ENCODE data around the gene ZNF28. TPM values are rescaled to one million over a fixed set of nuclear protein-coding genes. Genes with fewer than 3 reads are reported as not detected.
"Not testable (repeated sequence)": the region's sequence is repeated elsewhere in the genome, so short reads cannot be mapped to it uniquely, and the experiment has no call there.

ZNF28 gene
- 17.0 TPM for polyA plus RNA-seq (2013, experiment 1 of 4)
- 18.7 TPM for polyA plus RNA-seq (2013, experiment 2 of 4)
- polyA plus RNA-seq (2013, experiment 3 of 4) = 16.2 TPM
- 13.9 TPM for polyA plus RNA-seq (2013, experiment 4 of 4)

DNA sequence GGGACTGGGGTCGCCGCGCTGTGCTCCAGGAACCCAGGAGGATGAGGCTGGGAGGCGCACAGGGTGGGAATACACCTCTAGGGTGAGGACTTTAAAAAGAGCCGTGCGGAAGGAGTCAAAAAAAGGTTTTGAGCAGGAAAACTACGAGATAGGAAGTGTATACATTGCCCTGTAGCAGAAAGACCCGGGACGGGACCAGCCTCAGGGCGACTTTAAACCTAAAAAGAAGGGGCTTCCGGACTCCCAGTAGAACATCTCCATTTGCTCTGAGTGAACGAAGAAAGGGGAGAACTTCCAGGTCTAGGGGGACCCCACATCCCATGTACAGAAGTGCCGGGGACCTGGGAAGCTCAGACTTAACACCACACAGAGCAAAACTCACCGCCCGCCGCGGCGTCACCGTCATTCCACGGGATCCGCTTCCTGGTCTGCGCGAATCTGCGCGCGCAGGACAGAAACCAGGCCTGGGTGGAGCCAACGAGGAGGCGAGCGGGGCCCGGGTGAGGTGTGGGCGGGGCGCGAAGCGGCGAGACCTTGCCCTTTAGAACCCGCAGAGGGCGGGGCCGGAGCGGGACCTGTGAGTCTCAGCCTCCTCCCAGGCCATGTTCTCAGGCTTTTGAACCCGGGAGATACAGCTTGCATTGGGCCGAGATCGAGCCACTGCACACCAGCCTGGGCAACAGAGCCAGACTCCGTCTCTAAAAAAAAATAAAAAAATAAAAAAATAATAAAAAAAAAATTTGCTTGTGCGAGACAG is at the start of gene ZNF28:
Gene ZNF28 (minus strand): TSS at position 430 of the 757 bp plus-strand sequence. CDS start 3,675 bp downstream, outside the sequence.
- H3K27ac ChIP-seq (ENCODE audit: insufficient read depth, low read depth, low read length, poor library complexity, severe bottlenecking); H3K27me3 ChIP-seq (ENCODE audit: control insufficient read depth, insufficient read depth, low read length, poor library complexity, severe bottlenecking); H3K9me3 ChIP-seq (ENCODE audit: control insufficient read depth, low read length); H3K4me1 ChIP-seq (ENCODE audit: control insufficient read depth, insufficient read depth, low read length); H3K36me3 ChIP-seq (ENCODE audit: control insufficient read depth, insufficient read depth, low read length): not testable (repeated sequence)
- H3K4me3 ChIP-seq (ENCODE audit: insufficient read depth, low read depth, low read length) = peak within 1 kb of the TSS; percentile 57
- WGBS, 2 experiments = 5 to 8% methylated on average over 28 to 34 of the region's 44 CpGs

DNA sequence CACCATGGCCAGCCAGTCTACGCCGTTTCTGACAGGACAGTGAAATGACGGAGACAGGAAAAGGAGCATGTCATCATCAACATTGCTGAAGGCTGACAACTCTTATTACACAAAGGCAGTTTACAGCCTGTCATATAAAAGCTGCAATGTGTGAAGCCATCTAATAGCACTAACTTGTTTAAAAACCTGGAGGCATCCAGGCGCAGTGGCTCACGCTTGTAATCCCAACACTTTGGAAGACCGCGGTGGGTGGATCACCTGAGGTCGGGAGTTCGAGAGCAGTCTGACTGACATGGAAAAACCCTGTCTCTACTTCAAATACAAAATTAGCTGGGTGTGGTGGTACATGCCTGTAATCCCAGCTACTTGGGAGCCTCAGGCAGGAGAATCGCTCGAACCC is 46.6 kb upstream of the ZNF28 start:
- not testable (repeated sequence) for H3K27ac ChIP-seq (ENCODE audit: insufficient read depth, low read depth, low read length, poor library complexity, severe bottlenecking); H3K36me3 ChIP-seq (ENCODE audit: control insufficient read depth, insufficient read depth, low read length); H3K9me3 ChIP-seq (ENCODE audit: control insufficient read depth, low read length); H3K4me1 ChIP-seq (ENCODE audit: control insufficient read depth, insufficient read depth, low read length); H3K4me3 ChIP-seq (ENCODE audit: insufficient read depth, low read depth, low read length); H3K27me3 ChIP-seq (ENCODE audit: control insufficient read depth, insufficient read depth, low read length, poor library complexity, severe bottlenecking)
- WGBS, 2 experiments = 93 to 95% methylated on average over 11 of the region's 11 CpGs

DNA sequence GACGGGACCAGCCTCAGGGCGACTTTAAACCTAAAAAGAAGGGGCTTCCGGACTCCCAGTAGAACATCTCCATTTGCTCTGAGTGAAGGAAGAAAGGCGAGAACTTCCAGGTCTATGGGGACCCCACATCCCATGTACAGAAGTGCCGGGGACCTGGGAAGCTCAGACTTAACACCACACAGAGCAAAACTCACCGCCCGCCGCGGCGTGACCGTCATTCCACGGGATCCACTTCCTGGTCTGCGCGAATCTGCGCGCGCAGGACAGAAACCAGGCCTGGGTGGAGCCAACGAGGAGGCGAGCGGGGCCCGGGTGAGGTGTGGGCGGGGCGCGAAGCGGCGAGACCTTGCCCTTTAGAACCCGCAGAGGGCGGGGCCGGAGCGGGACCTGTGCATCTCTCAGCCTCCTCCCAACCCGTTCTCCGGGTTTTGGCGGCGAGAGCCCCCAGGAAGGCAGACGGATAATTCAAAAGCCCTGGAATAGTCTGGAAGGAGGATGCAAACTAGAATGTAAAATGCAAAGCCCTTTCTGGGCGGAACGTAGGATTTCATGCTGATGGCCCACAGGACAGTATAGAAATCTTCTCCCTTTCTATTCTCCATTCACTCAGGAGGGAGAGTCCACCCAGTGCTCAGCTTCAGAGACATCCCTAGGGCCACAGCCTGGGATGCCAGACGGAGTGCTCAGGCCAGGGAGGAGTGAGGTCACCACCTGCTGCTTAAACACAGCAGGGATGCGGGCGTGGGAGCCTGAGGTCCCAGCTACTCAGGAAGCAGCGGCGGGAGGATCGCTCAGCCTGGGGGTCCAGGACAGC is 36.2 kb upstream of the ZNF28 start, which contains the start of gene ZNF468:
Gene ZNF468 (minus strand): TSS at position 242 of the 814 bp plus-strand sequence. CDS start 3,347 bp downstream, outside the sequence.
- not testable (repeated sequence) for H3K9me3 ChIP-seq (ENCODE audit: control insufficient read depth, low read length); H3K4me1 ChIP-seq (ENCODE audit: control insufficient read depth, insufficient read depth, low read length); H3K27me3 ChIP-seq (ENCODE audit: control insufficient read depth, insufficient read depth, low read length, poor library complexity, severe bottlenecking); H3K36me3 ChIP-seq (ENCODE audit: control insufficient read depth, insufficient read depth, low read length); H3K27ac ChIP-seq (ENCODE audit: insufficient read depth, low read depth, low read length, poor library complexity, severe bottlenecking)
- H3K4me3 ChIP-seq (ENCODE audit: insufficient read depth, low read depth, low read length) = peak within 1 kb of the TSS; percentile 66
- WGBS, 2 experiments = 5 to 7% methylated on average over 38 to 43 of the region's 43 CpGs

DNA sequence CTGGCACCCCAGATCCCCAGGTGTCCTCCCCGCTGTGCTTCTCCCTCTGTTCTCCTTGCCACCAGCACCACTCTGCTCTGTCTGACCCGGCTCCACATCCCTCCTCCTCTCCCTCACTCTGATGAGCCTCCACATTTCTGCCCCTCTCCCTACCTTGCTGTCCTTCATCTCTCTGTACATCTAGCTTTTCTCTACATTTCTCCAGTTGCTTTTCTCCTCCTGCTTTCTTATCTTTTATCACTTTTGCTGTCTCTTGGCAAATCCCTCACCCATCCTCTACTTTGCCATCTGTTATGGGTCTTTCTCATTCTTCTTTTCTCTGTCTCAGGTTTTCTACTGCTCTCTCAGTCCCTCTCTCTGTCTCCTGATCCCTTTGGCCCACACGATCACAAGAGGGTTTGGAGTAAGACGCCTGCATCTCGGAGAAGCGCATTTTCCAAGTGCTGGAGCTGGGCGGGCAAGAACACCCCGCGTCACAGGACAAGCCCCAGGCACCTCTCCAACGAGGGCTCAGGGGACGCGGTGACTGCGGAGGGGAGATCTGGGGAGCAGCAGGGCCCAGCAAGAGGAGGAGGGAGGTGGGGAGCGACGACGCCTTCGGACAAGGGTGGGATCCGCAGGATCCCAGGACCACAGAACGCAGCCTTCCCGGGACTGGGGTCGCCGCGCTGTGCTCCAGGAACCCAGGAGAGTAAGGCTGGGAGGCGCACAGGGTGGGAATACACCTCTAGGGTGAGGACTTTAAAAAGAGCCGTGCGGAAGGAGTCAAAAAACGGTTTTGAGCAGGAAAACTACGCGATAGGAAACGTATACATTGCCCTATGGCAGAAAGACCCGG is 35.3 kb upstream of the ZNF28 start:
- H3K4me3 ChIP-seq (ENCODE audit: insufficient read depth, low read depth, low read length) = peak overlapping the region; percentile 66
- not testable (repeated sequence) for H3K36me3 ChIP-seq (ENCODE audit: control insufficient read depth, insufficient read depth, low read length); H3K9me3 ChIP-seq (ENCODE audit: control insufficient read depth, low read length); H3K27ac ChIP-seq (ENCODE audit: insufficient read depth, low read depth, low read length, poor library complexity, severe bottlenecking); H3K4me1 ChIP-seq (ENCODE audit: control insufficient read depth, insufficient read depth, low read length); H3K27me3 ChIP-seq (ENCODE audit: control insufficient read depth, insufficient read depth, low read length, poor library complexity, severe bottlenecking)
- 3% methylated on average over 27 to 30 of the region's 31 CpGs for WGBS, 2 experiments

DNA sequence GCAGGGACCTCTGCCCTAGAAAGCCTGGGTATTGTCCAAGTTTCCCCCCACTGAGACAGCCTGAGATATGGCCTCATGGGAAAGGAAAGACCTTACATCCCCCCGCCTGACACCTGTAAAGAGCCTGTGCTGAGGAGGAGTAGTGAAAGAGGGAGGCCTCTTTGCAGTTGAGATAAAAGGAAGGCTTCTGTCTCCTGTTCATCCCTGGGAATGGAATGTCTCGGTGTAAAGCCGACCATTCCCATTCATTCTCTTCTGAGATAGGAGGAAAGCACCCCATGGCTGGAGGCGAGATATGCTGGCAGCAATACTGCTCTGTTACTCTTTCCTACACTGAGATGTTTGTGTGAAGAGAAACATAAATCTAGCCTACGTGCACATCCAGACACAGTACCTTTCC is 25.9 kb upstream of the ZNF28 start:
- not testable (repeated sequence) for H3K4me1 ChIP-seq (ENCODE audit: control insufficient read depth, insufficient read depth, low read length); H3K4me3 ChIP-seq (ENCODE audit: insufficient read depth, low read depth, low read length); H3K9me3 ChIP-seq (ENCODE audit: control insufficient read depth, low read length); H3K27me3 ChIP-seq (ENCODE audit: control insufficient read depth, insufficient read depth, low read length, poor library complexity, severe bottlenecking); H3K27ac ChIP-seq (ENCODE audit: insufficient read depth, low read depth, low read length, poor library complexity, severe bottlenecking)
- peaks cover 24% of the 10 kb centered on the region for H3K36me3 ChIP-seq (ENCODE audit: control insufficient read depth, insufficient read depth, low read length)
- 66 to 70% methylated on average over 3 to 5 of the region's 5 CpGs for WGBS, 2 experiments

DNA sequence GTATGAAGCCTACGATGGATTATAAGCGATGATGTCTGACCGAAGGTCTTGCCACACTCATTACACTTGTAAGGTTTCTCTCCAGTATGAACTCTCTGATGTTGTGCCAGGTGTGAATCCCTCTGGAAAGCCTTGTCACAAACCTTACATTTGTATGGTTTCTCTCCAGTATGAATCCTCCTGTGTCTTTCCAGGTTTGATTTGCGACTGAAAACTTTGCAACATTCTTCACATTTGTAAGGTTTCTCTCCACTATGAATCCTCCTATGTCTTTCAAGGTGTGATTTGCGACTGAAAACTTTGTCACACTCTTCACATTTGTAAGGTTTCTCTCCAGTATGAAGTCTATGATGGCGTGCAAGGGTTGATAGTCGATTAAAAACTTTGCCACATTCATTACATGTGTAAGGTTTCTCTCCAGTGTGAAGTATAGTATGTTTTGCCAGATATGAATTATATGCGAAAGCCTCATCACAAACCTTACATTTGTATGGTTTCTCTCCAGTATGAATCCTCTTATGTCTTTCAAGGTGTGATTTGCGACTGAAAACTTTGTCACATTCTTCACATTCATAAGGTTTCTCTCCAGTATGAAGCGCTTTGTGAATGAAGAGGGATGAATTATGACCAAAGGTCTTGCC is 19.5 kb upstream of the ZNF28 start:
- peaks cover 60% of the 10 kb centered on the region for H3K36me3 ChIP-seq (ENCODE audit: control insufficient read depth, insufficient read depth, low read length)
- 86 to 95% methylated on average over 7 to 10 of the region's 10 CpGs for WGBS, 2 experiments

DNA sequence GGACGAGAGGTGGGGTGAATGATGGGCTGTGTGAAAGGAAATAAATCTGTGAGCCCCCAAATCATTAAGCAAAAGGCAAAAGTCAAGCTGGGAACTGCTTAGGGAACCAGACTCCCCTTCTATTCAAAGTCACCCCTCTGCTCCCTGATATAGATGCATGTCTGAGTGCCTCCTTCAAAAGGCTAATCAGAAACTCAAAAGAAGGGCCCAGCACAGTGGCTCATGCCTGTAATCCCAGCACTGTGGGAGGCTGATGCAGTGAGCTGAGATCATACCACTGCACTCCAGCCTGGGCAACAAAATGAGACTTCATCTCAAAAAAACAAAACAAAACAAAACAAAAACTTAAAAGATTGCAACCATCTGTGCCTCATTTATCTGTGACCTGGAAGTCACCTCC is 12.9 kb upstream of the ZNF28 start:
- not testable (repeated sequence) for H3K27ac ChIP-seq (ENCODE audit: insufficient read depth, low read depth, low read length, poor library complexity, severe bottlenecking); H3K9me3 ChIP-seq (ENCODE audit: control insufficient read depth, low read length); H3K27me3 ChIP-seq (ENCODE audit: control insufficient read depth, insufficient read depth, low read length, poor library complexity, severe bottlenecking); H3K4me1 ChIP-seq (ENCODE audit: control insufficient read depth, insufficient read depth, low read length); H3K36me3 ChIP-seq (ENCODE audit: control insufficient read depth, insufficient read depth, low read length); H3K4me3 ChIP-seq (ENCODE audit: insufficient read depth, low read depth, low read length)
- 80 to 84% methylated on average over 1 of the region's 1 CpG for WGBS, 2 experiments

More for the DNA sequence above, 19.5 kb upstream of the ZNF28 start:
- H3K27ac ChIP-seq (ENCODE audit: insufficient read depth, low read depth, low read length, poor library complexity, severe bottlenecking); H3K4me3 ChIP-seq (ENCODE audit: insufficient read depth, low read depth, low read length); H3K4me1 ChIP-seq (ENCODE audit: control insufficient read depth, insufficient read depth, low read length); H3K27me3 ChIP-seq (ENCODE audit: control insufficient read depth, insufficient read depth, low read length, poor library complexity, severe bottlenecking); H3K9me3 ChIP-seq (ENCODE audit: control insufficient read depth, low read length): not testable (repeated sequence)

DNA sequence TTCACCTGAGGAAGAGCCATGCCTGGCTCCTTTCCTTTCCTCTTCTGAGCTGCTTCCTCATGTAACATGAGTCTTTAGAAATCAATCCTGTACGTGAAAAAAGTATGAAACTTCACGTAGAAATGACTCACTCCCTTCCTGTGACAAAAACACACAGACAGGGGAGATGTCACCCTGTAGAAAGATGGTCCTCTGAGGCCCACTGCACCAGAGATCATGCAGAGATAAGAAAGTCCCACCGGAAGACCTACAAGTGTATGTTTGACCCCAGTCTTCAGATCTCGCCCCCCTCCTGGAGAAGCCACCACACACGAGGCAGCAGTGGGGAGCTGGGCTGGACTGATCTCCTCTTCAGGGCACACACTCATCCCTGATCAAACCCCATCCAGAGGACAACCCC is 12.1 kb upstream of the ZNF28 start:
- H3K4me1 ChIP-seq (ENCODE audit: control insufficient read depth, insufficient read depth, low read length); H3K27me3 ChIP-seq (ENCODE audit: control insufficient read depth, insufficient read depth, low read length, poor library complexity, severe bottlenecking); H3K4me3 ChIP-seq (ENCODE audit: insufficient read depth, low read depth, low read length); H3K9me3 ChIP-seq (ENCODE audit: control insufficient read depth, low read length); H3K27ac ChIP-seq (ENCODE audit: insufficient read depth, low read depth, low read length, poor library complexity, severe bottlenecking); H3K36me3 ChIP-seq (ENCODE audit: control insufficient read depth, insufficient read depth, low read length): not testable (repeated sequence)
- WGBS, 2 experiments = 81% methylated on average over 5 of the region's 5 CpGs

DNA sequence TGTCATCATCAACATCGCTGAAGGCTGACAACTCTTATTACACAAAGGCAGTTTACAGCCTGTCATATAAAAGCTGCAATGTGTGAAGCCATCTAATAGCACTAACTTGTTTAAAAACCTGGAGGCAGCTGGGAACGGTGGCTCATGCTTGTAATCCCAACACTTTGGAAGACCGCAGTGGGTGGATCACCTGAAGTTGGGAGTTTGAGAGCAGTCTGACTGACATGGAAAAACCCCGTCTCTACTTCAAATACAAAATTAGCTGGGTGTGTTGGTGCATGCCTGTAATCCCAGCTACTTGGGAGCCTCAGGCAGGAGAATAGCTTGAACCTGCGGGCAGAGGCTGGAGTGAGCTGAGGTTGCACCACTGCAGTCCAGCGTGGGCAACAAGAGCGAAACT is 8.4 kb upstream of the ZNF28 start:
- not testable (repeated sequence) for H3K36me3 ChIP-seq (ENCODE audit: control insufficient read depth, insufficient read depth, low read length); H3K4me3 ChIP-seq (ENCODE audit: insufficient read depth, low read depth, low read length); H3K27ac ChIP-seq (ENCODE audit: insufficient read depth, low read depth, low read length, poor library complexity, severe bottlenecking); H3K9me3 ChIP-seq (ENCODE audit: control insufficient read depth, low read length); H3K4me1 ChIP-seq (ENCODE audit: control insufficient read depth, insufficient read depth, low read length); H3K27me3 ChIP-seq (ENCODE audit: control insufficient read depth, insufficient read depth, low read length, poor library complexity, severe bottlenecking)
- 81 to 88% methylated on average over 7 of the region's 7 CpGs for WGBS, 2 experiments

All from ectodermal cell (in vitro differentiated cells).